ENCODE data around the gene PSMA6.
A peak's percentile ranks its signal among the peaks of the same experiment; 100 is the strongest.
"Not testable (repeated sequence)": the region's sequence is repeated elsewhere in the genome, so short reads cannot be mapped to it uniquely, and the experiment has no call there.

The PSMA6 gene

DNA sequence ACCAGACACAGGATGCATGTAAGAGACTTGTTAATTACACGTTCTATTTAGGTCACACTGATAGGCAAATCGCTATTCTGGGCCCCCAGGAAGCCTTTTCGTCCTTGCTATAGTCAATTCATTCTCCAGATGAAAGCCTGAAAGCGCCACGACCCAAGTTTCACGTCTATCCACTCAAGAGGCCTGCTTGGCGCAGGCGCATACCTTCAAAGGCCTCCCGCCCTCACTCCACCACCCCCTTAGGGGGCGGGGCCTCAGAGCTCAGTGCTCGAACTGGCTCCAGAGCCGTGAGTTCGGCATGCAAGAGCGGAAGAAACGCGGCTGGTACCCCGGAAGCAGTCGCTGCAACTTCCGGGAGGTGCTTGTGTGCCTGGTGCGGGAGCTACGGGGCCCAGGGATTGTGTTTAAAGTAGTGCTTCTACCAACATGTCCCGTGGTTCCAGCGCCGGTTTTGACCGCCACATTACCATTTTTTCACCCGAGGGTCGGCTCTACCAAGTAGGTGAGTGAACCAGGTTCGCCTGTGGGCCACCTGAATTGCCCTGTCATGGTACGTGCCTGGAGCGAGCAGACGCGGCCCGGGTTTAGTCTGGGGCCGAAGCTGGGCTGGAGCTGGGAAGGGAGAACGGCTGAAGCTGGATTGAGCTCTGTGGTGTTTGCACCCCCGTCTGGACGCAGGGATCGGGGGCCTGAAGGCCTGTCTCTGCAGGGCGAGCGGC is at the start of gene PSMA6:
TSS of gene PSMA6 (plus strand) at position 332 of the 719 bp plus-strand sequence. CDS start at position 427, 95 bp downstream.
- TF ChIP-seq POLR2A (IDR thresholded peaks at IDR 0.05; ENCODE audit: low read depth, low read length): peak; percentile 31; the same call in 1 of the 2 replicates
- DNase-seq (ENCODE audit: insufficient read length, low spot score) (peak; percentile 77), FAIRE-seq (peak; percentile 99)

DNA sequence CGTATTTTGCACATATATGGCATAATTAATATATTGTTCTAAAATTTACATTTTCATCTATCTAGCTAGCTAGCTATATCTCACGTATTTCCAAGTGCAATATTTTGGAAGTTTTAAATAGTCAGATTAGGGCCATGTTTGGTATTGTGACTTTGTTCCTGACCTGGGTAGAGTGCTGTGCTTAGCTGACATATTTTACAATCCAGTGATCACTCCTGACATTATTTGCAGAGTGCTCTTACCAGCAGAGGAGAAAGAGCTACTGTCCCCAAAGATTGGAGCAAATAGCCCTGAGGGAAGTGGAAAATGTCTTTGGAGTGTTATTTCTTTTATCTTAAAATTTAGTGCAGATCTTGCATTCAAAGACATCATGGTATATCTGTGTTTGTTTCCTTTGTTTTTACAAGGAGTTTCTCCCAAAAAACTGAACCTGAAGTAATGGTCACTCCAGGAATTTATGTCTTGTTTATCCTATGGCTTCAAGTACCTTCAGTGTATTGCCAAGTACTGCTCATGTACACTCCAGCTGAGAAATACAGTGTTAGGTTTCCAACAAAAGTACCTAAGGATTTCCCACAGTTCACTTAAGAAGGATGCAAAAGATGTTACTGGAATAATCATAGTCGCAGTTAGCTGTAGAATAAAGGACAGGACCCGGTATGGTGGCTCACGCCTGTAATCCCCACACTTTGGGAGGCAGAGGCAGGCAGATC is 49.4 kb upstream of the PSMA6 start:
- no peak for DNase-seq (ENCODE audit: insufficient read length, low spot score)
- FAIRE-seq: no peak
- no peak for TF ChIP-seq POLR2A (IDR thresholded peaks at IDR 0.05; ENCODE audit: low read depth, low read length)

DNA sequence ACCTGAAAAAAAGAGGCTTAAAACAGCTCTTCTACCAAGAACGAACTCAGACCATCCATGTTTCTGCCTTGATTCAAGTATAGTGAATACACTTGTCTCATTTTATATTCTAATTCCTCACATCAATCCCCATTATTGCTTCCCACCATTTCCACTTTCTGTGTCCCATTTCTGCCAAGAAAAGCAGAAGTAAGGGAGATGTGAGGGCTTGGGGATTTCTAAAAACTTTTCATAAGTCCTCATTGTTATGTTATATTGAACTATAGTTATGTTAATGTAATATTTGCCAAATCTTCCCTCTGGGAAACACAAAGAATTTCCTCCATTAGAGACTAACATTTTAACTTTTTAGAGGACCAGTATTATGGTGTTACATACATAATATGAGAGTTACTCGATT is 48.2 kb upstream of the PSMA6 start:
- TF ChIP-seq POLR2A (IDR thresholded peaks at IDR 0.05; ENCODE audit: low read depth, low read length): no peak
- DNase-seq (ENCODE audit: insufficient read length, low spot score): no peak
- FAIRE-seq: no peak

DNA sequence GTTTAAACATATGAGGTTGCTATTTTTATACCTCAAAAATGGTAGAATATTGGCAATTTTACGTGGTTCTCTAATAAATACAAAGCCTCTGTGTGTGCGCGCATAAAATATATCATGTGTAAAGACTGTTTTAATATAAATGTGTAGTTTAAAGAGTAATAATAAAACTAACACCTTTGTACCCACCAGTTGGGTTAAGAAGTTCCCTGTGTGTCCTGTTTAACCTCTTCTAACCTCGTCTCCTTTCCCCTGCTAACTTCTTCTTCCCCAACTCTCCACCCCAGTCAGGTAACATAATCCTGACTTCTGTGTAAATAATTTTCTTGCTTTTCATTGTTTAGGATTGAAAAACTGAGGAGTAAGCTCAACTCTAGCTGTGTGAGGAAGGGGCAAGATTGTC is 47.6 kb upstream of the PSMA6 start:
- FAIRE-seq: no peak
- TF ChIP-seq POLR2A (IDR thresholded peaks at IDR 0.05; ENCODE audit: low read depth, low read length): no peak
- no peak for DNase-seq (ENCODE audit: insufficient read length, low spot score)

DNA sequence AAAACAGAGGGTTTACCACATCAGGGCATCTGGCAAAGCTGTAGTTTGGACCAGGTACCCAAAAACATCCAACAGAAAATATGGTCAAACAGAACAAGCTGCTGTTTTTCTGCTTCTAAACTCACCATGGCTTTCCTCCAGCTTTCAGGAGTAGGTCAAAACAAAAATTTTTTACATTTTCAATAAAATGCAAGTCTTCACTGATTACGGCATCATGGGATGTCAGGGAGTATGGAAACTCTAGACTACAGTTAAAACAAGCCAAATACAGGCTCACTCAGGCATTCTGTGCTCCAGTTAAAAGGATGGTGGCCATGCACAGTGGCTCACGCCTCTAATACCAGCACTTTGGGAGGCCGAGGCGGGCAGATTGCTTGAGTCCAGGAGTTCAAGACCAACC is 47.1 kb upstream of the PSMA6 start:
- TF ChIP-seq POLR2A (IDR thresholded peaks at IDR 0.05; ENCODE audit: low read depth, low read length): no peak
- no peak for DNase-seq (ENCODE audit: insufficient read length, low spot score)
- no peak for FAIRE-seq

DNA sequence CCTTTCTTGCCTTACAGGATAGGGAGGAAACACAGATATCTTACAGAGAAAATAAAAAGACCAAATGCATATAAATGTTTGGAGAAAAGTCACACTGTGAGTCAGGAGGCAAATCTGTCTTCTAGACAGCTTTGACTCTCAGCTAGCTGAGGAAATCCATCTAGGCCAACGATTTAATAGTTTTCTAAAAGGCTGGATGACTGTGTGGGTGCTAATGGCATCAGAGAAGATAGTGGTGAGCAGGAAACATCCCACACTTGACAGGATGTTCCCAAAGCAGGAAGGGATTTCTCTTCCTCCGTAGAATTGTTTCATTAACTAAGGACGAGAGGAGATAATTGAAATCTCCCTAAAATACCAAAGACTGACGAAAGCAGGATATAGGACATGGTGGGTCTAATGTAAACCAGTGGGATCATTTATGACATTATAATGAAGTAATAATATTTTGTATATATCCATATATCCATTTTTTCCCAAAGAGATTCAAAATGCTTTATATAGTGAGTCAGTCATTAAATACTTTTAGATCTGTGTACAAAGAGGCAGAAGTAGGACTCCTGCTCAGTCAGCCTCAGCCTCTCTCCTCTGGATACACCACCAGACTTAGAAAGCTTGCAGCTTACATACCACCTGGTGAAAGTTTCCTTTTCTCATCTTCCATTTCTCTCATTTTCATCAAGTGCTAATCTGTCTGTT is 44.3 kb upstream of the PSMA6 start:
- no peak for TF ChIP-seq POLR2A (IDR thresholded peaks at IDR 0.05; ENCODE audit: low read depth, low read length)
- FAIRE-seq (no peak), DNase-seq (ENCODE audit: insufficient read length, low spot score) (no peak)

DNA sequence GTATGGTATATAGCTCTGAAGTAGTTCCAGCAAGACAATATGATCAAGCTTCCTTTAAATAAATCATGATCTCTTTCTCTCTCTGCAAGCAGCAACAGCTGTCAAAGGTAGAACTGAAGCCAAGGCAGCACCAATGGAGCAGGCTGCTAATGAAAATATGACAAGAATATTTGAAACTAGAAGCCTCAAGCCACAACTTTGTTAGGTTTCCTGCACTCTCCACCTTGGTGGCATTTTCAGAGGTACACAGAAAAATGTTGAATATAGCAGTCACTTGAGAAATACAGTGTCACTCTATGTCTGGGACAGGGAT is 43.8 kb upstream of the PSMA6 start:
- DNase-seq (ENCODE audit: insufficient read length, low spot score): no peak

DNA sequence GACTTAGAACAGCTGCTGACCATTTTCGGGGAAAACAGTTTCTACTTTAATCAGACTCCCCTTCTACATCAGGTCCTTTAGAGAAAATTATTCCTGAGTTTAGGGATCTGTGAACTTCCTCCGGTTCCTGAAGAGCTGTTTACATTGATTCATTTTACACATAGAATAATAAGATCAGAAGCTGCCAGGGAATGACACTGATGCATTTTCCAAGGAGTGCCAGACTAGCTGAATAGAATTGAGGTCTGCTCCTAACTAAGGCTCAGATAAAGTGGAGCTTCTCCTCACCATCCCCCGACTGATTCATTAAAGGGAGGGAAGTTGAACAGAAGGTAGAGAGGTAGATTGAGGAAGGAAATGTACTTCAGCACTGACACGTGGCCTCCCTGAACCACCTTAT is 41.9 kb upstream of the PSMA6 start:
- TF ChIP-seq POLR2A (IDR thresholded peaks at IDR 0.05; ENCODE audit: low read depth, low read length): no peak
- FAIRE-seq (no peak), DNase-seq (ENCODE audit: insufficient read length, low spot score) (no peak)

More for the DNA sequence above, 43.8 kb upstream of the PSMA6 start:
- no peak for FAIRE-seq
- no peak for TF ChIP-seq POLR2A (IDR thresholded peaks at IDR 0.05; ENCODE audit: low read depth, low read length)

DNA sequence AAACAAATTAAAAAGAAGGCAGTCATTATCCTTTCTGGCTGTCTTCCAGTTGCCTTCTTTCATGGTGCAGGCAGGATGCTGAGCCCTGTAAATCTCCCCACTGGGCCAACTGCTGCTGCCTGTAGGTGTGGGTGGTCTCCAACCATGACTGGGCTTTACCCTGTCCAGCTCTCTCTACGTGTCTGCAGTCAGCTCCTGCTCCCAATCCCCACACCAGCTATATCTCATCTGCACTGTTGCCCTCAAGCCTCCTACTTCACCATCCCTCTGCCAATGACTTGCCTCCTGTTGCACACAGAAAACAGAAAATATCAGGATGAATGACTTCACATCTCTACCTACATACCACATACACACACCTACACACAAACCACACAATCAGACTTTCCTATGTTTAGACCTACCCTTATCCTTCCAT is 39.7 kb upstream of the PSMA6 start:
- no peak for TF ChIP-seq POLR2A (IDR thresholded peaks at IDR 0.05; ENCODE audit: low read depth, low read length)
- no peak for FAIRE-seq
- no peak for DNase-seq (ENCODE audit: insufficient read length, low spot score)

DNA sequence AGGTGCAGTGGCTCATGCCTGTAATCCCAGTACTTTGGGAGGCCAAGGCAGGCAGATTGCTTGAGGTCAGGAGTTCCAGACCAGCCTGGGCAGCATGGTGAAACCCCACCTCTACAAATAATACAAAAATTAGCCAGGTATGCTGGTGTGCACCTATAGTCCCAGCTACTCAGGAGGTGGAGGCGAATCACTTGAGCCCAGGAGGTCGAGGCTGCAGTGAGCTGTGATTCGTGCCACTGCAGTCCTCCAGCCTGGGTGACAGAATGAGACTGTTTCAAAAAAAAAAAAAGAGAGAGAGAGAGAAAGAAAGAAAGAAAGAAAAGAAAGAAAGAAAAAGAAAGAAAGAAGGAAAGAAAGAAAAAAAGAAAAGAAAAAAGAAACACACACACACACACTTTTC is 39.1 kb upstream of the PSMA6 start:
- FAIRE-seq; DNase-seq (ENCODE audit: insufficient read length, low spot score): not testable (repeated sequence)

DNA sequence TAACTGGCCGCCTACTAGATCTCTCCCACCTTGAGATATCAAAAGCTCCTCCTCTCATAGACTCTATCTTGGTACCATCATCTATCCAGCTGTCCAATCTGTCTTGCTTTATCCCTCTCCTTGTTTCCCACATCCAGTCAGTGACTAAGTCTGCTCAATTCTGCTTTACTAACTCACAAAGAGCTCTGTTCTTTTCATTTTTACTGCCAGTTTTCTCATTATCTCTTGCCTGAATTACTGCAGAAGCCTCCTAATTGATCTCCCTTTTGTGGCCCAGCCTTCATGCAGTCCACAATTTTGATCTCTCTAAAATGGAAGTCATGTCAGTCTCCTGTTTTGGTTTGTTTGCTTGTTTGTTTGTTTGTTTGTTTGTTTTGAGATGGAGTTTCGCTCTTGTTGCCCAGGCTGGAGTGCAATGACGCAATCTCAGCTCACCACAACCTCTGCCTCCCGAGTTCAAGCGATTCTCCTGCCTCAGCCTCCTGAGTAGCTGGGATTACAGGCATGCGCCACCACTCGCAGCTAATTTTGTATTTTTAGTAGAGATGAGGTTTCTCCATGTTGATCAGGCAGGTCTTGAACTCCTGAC is 38.1 kb upstream of the PSMA6 start:
- FAIRE-seq; DNase-seq (ENCODE audit: insufficient read length, low spot score): not testable (repeated sequence)

DNA sequence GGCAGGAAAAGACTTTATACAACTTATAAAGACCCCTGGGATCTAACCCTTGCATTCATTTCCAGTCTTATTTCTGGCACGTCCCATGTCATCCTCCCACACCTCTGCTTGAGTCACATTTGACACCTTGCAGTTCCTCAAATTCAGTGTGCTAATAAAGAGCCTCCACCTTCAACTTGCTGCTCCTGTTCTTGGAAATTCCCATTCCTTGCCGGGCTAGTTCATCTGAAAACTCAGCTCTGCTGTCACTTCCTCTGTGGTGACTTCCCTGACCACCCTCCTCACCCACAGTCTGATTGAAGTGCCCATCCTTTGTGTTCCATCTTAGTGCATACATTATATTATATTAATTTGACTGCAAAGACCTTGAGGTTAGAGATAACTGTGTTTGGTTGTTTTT is 37.4 kb upstream of the PSMA6 start:
- FAIRE-seq (no peak), DNase-seq (ENCODE audit: insufficient read length, low spot score) (no peak)
- no peak for TF ChIP-seq POLR2A (IDR thresholded peaks at IDR 0.05; ENCODE audit: low read depth, low read length)

DNA sequence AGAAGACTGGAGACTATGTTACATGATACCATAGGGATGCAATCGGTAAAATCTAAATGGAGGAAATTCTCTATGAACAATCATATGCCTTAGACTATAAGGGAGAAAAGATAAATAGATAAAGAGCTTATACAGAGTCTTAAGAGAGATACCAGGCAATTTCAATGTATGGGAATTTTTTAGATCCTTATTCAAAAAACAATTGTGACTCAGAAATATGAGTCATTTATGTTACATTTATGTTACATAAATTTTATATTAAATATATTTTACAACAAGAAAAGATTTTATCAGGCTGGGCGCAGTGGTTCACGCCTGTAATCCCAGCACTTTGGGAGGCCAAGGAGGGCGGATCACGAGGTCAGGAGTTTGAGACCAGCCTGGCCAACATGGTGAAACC is 36.5 kb upstream of the PSMA6 start:
- FAIRE-seq (no peak), DNase-seq (ENCODE audit: insufficient read length, low spot score) (no peak)
- no peak for TF ChIP-seq POLR2A (IDR thresholded peaks at IDR 0.05; ENCODE audit: low read depth, low read length)

DNA sequence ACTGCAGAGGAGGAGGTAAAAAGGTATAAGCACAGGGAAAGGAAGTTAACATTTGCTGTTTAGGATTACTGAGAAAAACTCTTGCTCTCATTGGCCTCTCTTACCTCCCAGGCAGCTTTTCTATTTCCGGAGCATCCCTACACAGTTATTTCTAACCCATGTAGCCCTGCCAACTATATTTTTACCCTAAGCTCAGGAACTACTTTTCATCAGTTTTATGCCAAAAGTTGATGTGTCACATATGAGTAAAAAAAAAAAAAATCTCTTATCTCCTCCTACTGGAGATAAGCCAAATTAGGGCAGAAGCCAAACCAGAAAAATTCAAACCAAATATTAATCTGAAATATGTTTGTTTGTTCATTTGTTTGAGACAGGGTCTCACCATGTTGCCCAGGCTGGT is 34.4 kb upstream of the PSMA6 start:
- FAIRE-seq (no peak), DNase-seq (ENCODE audit: insufficient read length, low spot score) (no peak)
- no peak for TF ChIP-seq POLR2A (IDR thresholded peaks at IDR 0.05; ENCODE audit: low read depth, low read length)

Measured in H54 (cell line).